ENCODE measurements around the gene FGD5.

FGD5 gene

DNA sequence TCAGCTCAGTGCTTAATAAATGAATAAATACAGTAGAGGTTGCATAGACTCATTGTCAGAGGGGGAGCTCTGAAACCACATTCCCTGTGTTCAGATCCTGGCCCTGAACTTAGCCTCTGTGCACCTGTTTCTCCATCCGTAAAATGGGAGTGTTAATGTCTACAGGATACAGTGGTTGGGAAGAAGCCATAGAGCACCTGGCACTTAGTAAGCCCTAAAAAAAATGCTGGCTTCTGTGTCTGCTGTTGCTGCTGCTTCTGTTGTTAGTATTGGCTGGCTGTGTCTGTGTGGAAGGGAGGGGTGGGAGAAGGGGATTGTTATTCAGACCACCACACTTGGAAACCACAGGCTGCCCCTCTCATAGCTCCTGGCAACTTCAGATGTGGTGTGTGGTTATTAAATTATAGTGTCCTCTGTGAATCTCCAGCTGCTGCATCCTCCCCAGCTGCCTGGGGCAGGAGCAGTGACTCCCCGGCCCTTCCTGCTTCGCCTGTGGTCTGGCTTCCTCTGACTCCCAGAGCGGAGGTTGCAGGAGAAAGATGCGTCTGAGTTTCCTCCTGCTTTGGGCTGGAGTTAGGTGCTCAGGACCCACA, 31.0 kb downstream of the FGD5 start:
- no peak for DNase-seq (ENCODE audit: low read depth in 1 of 2, low spot score in 1 of 2)

DNA sequence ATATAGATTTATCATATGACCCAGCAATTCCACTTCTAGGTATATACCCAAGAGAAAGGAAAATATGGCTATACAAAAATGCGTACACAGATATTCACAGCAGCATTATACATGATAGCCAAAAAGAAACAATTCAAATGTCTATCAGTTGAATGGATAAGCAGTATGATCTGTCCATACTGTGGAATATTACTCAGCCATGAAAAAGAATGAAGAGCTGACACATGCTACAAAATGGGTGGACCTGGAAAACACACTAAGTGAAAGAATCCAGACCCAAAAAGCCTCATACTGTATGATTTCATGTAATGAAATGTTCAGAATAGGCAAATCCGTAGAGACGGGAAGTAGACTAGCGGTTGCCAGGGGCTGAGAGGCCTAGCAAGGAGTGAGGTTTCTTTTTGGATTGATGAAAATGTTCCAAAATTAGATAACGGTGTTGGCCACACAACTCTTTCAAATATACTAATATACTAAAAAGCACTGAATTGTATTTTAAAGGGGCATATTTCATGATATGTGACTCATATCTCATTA, 33.4 kb downstream of the FGD5 start:
- DNase-seq (ENCODE audit: low read depth in 1 of 2, low spot score in 1 of 2): no peak

DNA sequence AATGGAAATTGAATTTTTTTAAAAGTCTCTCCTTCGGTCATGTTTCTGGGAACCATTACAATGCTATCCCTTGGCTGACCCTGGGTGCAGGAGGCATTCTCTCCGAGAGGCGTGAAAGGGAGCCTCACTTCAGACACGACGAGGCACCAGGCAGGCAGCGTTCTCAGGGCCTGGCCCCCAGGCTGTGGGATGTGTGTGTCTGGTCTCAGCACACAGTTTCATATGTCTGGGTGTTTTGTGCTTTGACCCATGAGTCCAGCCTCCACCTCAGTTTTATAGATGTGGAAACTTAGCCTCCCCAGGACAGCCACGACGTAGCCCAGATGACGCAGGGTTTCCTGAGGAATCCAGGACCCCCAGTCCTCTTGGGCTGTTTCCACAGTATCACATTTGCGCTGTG, 34.0 kb downstream of the FGD5 start:
- no peak for DNase-seq (ENCODE audit: low read depth in 1 of 2, low spot score in 1 of 2)

DNA sequence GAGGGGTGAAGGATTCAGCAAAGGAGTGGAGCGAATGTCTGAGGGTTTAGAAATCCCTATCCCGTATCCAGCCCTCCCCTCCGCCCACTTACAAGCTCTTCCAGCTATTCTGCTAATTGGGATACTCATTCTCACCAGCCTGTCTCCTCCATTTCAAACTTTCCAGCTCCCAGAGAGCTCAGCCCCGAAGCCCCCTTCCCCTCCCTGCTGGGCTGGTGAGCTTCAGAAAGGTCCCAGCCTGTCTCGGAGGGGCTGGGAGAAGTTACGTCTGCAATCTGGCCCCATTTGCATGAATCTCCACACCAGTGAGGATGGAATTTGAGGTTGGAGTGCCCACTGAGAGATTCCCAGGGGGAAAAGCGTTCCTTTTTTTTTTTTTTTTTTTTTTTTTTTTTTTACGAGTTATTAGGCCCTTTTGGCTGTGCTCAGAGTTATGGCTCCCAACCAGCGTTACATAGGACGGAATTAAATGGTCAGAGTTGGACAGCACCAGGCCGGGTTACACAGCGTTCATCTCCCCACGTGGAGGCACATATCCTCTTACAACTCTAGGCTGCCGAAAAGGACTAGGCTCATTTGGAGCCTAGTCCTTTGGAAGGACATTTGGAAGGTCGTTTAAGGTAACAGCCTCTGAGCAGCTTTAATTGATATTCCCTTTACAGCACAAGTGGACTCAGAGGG, 34.6 kb downstream of the FGD5 start:
- DNase-seq (ENCODE audit: low read depth in 1 of 2, low spot score in 1 of 2): no peak

DNA sequence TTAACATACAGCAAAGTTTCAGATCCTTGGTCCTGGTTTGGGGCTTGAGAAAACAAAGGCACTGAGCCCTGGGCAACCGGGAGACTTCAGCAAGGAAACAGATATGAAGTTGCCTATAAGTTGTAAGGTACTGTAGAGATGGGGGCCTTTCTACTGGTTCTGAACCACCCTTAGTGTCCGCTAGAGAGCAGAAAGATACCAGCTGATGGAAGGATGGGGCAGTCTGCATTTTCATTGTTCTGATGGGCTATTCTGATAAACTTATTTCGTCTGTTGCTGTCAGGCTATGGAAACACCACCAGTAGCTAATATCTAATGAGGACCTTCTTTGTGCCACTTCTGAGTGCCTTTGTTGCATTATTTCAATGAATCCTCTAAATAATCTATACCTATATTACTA, 38.7 kb downstream of the FGD5 start:
- DNase-seq (ENCODE audit: low read depth in 1 of 2, low spot score in 1 of 2): no peak

DNA sequence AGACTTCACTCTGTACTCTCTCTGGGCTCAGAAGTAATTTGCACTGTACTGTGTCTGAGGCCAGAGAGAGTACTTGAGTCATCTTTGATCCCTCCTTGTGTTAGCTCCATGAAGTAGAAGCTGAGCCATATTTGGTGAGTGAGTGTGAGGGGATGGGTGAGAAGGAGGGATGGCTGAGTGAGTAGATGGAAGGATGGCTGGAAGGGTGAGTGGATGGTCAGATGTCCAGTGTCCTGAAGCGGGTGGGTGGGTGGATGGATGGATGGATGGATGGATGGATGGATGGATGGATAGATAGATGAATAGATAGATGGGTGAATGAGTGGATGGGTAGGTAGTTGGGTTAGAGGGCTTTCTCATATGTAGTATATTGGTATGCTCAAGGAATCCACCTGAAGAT, 39.3 kb downstream of the FGD5 start:
- no peak for DNase-seq (ENCODE audit: low read depth in 1 of 2, low spot score in 1 of 2)

DNA sequence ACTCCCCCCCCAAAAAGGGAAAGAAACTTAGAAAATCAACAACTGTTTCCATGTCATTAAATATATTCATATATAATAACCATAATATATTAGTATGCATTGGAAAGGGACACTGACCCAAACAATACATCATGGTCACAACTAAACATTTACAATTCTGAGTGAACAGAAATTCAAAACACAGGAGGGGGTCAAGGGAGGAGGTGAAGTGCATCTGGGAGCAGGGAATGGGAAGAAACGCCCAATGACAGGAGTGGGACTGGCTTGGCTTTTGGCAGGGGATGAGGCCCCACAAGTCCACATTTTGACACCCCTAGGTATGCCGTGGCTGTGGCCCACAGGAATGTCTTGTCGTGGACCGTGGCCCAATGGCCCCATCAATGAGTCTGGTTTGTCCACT, 41.1 kb downstream of the FGD5 start:
- DNase-seq (ENCODE audit: low read depth in 1 of 2, low spot score in 1 of 2): no peak

DNA sequence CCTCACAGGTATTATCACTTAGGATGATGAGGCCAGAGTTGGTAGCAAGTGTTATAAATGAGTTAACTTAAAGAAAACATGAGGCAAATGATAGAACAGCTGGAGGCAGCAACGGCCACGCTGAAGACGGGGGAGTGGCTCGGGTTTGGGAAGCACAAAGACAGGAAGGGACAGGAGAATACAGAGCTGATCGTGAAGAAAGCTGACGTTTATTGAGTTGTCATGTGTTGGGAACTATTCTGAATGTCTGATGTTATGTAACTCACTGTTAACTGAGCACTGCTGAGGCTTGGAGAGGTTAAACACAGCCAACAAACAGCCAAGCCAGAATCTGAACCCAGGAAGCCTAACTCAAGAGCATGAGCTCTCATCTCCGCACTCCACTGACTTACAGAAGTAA, 42.3 kb downstream of the FGD5 start:
- no peak for DNase-seq (ENCODE audit: low read depth in 1 of 2, low spot score in 1 of 2)

DNA sequence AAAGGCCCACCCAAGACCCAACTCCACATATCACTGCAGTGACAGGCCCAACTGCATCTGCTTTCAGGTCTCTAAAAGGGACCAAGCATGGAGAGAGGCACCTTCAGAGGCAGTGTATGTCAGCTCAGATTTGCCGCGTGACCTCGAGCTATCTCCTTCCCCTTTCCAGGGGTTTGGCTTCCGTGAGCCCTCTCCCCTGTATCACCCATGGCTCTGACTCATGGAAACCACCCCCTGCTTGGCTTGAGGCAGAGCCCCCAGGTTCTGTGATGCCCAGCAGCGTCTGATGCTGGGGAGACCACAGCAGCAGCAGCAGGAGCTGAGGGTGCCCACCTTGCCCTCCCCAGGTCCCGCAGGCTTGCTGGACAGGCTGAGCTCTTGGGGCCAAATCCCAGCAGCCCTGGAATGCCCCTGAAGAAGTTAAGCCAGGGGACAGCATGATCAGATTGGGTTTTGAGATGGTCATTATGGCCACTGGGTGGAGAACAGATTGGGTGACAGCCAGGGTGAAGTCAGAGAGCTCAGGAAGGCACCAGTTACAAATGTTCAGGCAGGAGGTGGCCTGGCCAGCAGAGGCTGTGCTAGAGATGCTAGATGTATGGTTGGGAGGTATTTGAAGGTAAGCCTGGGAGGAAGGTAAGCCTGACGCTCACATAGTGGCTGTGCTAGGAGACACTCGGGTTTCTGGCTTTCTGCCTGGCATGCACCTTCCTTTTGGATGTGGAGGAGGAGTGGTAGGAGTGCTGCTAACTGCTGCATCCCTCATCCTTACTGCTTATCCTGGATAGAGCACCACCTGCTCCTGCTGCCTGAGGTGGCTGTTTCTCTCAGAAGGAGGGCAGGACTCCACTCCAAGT, 42.9 kb downstream of the FGD5 start:
- no peak for DNase-seq (ENCODE audit: low read depth in 1 of 2, low spot score in 1 of 2)

DNA sequence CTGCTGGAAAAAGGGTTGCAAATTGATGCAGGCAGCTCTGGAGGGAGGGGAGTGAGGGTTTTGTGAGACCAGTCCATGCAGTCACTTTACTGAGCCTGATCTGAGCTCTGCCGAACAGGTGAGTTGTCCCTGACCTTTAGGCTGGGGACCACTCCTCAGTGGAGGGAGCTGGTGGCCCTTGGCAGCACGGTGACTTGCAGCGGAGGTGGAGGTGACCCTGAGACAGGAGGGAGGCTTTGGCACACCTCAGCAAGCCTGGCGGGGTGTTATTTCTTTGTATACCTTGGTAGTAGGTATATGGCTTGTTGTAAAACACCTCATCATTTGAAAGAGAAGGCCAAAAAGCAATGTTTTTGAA, 43.5 kb downstream of the FGD5 start:
- no peak for DNase-seq (ENCODE audit: low read depth in 1 of 2, low spot score in 1 of 2)

DNA sequence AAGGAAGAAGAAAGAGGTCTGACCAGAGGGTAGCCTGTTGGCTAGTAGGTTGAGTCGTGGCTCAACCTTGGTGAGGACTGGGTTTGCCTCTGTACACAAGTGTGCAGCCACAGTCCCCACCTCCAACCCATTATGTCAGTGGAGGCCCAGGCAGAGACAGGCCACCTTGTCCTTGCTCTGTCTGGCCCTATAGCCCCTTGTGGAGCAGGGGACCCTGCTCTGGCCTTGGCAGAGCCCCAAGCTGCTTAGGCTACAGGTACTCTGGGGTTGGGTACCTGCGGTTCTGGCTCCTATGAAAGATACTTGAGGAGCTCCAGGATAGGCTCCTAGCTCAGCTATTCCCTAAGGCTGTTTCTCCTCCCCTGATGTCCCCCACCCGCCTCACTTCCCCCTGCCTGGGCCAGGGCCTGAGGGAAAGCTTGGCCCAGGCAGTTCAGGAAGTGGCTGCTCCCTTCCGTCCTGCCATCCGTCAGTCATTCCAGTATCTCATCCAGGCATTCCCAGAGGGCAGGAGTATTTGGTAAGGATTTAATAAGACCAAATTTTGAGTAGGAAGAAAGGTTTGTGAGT, 44.0 kb downstream of the FGD5 start:
- DNase-seq (ENCODE audit: low read depth in 1 of 2, low spot score in 1 of 2): no peak

DNA sequence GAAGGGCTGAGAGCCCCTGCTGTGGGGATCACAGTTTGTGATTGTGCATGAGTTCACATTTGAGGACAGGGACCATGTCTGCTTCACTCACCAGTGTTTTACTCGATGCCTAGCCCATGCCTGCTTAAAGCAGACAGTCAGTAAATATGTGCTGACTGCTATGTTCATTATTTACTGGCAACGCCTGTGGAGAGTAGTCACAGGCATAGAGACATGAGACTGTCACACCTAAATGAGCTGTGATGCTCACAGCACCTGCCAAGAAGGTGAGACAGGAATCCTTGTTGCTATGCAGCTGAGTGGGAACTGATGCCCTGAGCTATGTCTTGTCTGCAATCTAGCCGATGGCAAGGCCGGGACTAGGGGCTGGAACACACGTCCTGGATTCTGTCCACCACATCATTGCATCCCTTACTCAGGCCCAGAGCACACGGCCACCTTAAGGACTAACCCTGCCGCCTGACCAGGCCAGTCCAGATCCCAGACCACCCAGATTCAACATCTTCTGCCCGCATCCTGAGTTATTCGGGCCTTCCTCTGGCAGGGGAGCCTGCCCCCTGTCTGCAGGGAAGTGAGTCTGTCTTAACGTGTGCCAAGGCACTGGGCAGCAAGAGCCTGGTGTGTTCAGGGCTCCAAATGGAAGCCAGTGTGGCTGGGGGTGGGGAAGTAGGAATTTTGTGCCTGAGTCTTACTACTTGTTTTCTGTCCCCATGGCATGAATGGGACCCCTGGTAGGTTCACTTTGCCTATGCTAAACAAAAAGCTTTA, 44.8 kb downstream of the FGD5 start:
- no peak for DNase-seq (ENCODE audit: low read depth in 1 of 2, low spot score in 1 of 2)

DNA sequence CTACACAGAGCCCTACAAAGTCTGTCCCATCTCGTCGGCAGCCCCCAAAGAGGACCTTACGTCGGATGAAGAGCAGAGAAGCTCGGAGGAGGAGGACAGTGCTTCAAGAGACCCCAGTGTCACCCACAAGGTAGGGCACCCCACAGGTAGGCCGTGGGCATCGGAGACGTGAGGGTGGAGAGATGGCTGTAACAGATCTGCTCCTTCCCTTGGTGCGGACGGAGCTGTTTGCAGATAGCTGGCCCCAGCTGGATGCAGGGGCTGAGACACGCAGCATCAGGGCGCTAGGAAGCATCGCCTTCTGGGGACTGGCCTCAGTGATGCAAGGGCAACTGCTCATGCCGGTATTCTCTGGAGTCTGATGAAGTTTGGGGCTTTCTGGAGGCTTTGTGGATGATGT, 45.4 kb downstream of the FGD5 start:
- no peak for DNase-seq (ENCODE audit: low read depth in 1 of 2, low spot score in 1 of 2)

DNA sequence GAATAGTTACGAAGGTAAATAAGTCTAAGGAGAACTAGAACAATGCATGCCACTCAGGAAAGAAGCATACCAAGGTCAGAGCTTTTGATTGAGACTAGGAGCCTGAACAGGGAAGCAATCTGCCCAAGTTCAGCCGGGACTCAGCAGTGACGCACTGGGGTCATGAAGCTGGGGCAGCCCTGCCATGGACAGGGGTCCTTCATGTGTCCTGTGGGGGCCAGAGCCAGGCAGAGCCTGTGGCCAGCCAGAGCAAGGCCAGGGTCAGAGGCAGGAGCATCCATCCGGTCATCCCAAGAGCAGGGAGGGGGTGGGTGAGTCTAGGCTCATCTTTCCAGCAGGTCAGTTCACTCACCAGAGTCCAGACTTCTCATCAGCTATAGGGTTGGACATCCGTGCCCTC, 47.9 kb downstream of the FGD5 start:
- DNase-seq (ENCODE audit: low read depth in 1 of 2, low spot score in 1 of 2): no peak

DNA sequence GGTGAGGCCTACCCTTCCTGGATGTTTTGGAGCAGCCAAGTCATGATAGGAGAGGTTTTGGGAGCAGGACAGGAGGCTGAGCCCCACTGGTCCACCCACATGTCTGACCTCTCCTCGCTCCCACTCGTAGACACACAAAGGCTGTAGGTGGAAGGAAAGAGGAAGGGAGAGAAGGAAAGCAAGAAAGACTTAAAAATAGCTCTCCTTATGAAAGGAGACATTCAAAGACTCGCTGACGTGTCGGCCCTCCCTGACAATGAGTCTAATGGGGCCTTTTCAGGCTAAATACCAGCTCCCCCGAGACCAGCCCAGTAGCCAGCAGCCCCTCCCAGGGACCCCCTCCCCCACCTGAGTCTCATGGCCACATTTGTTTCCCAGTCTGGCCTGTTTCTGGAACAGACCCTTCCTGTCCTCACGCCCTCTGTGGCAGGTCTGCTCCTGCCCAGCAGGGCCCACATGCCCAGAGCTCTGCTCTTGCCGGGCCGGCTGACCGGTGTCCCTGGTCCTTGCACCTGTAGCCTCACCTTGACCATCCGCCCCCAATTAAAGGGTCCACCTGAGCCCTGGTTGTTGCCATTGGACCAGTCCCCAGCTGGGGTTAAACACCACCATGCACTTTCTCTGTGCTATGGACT, 49.3 kb downstream of the FGD5 start:
- DNase-seq (ENCODE audit: low read depth in 1 of 2, low spot score in 1 of 2): no peak

DNA sequence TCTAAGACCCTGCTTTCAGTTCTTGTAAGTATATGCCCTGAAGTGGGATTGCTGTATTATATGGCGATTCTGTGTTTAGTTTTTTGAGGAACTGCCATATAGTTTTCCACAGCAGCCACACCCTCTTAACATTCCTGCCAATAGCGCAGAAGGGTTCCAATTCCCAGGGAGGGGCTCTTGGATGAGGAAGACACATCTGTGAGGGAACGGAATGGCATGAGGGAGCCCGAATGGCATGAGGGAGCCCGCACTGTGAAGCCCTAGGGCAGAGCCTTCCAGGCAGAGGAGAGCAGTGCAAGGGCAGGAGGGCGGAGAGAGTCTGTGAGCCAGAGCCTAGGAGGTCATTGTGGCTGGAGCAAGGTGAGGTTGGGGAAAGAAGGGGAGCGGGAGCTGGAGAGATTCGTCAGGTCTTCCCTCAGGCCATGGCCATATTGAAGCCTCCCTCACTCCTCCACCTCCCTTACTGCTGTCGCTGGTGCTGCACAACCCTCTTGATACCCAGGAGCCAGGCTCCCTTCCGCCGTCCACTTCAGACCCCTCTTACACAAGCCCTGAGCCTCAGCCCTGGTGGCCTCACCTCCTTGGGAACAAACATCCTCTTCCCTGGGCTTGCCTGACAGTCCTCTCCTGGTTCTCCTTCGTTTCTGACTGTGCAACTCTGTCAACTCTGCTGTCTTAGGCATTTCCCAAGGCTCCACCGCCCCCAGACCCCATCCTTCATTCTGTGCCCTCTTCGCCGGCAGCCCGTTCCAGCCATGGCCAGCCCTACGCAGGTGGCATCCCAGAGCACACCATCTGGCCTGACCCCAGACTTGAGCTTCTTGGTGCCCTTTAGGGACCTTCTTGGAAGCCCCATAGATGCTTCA, 51.4 kb downstream of the FGD5 start:
- DNase-seq (ENCODE audit: low read depth in 1 of 2, low spot score in 1 of 2): no peak

DNA sequence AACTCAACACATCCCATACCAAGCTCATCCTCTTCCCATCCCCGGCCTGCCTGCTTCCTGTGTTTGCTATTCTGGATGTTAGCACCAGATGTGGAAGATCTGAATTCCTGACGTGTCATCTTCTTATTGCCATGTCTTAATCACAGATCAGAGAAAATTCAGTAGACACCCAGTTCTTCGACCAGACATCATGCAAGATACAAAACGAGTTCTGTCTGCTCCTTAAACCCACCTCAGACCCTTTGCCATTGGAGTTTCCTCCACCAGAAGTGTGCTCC, 52.0 kb downstream of the FGD5 start:
- DNase-seq (ENCODE audit: low read depth in 1 of 2, low spot score in 1 of 2): no peak

DNA sequence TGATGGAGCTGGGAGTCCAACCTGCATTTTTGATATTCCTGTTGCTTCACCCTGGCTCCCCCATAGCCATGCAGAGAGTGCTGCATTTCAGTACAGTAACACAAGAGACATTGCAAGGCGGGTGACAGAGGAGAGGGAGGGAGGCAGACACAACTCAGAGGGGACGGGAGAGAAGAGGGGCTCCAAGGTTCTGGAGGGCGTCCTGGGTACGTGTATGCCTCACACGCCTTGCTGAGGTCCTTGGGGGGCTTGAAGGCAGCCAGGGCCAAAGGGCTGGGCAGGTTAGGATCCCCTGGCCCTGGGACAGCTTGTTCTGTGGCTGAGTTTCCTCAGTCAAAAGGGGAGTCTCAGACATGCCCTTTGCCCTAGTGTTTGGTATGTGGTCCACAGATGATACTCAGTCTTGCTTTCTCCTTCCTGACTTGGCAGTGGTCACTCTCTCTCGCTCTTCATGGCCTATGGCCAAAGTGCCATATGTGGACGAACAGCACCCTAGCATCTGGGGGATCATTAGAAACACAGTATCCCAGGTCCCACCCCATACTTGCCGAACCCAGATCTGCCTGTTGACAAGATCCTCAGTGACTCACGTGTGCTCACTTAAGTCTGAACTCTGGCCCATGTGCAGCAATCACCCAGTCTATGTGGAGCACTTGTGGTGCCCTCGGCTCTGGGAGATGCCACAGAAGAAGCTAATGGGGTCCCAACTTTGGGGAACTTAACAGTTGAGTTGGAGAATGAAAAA, 52.9 kb downstream of the FGD5 start:
- no peak for DNase-seq (ENCODE audit: low read depth in 1 of 2, low spot score in 1 of 2)

DNA sequence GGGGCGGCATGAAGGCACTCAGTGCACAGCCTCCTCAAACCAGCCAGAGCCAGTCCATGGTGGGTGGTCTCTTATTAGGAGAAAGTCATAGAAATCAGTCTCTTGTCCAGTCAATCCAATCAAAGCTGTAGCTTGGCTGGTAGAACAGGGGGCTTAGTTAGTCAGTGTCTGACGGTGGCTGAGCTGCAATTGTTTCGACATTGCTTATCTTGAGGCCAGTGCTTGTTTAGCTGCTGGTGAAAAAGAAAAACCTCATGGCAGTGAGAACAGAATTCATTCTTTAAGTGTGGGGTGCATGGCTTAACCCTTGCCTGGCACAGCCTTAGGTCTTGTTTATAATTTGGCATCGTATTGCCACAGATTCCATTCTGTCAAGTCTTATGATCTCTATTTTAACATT, 53.9 kb downstream of the FGD5 start:
- DNase-seq (ENCODE audit: low read depth in 1 of 2, low spot score in 1 of 2): no peak

All from stimulated activated CD4-positive, alpha-beta T cell treated with anti-CD3 and anti-CD28 coated beads, Interleukin-15, amount 100 ng/mL, for 1 hour (primary cell).